C4-2B (cell line): ENCODE results near the gene NFE2L2.

Source experiments
- H3K27ac ChIP-seq: fragments of 450-650 bp; 2 replicates; pipeline ENCODE4 v1.5.1; 2017
- CTCF ChIP-seq: fragments of 450-650 bp; conservative IDR thresholded peaks from 2 replicates; pipeline ENCODE4 v1.5.1; 2017; ENCODE audit warnings: mild to moderate bottlenecking
- ZFX ChIP-seq: fragments of 450-650 bp; IDR thresholded peaks from 2 replicates; pipeline ENCODE4 v1.6.1; 2017

NFE2L2 gene

GRCh38 chr2:177302552-177302951, 38.0 kb upstream of the NFE2L2 start:
- no peak overlapping the region for H3K27ac ChIP-seq
- no peak for TF ChIP-seq CTCF
- no peak for TF ChIP-seq ZFX

- TF ChIP-seq CTCF (no peak), ZFX (no peak)
- H3K27ac ChIP-seq, result no peak overlapping the region
Measured at GRCh38 chr2:177298191-177298590, 33.7 kb upstream of the NFE2L2 start.

GRCh38 chr2:177296040-177296439, 31.5 kb upstream of the NFE2L2 start:
- no peak for TF ChIP-seq ZFX
- peak; percentile 57 for TF ChIP-seq CTCF
- H3K27ac ChIP-seq, result no peak overlapping the region

- no peak overlapping the region for H3K27ac ChIP-seq
- TF ChIP-seq ZFX, result no peak
- TF ChIP-seq CTCF, result no peak
Measured at GRCh38 chr2:177295484-177295883, 31.0 kb upstream of the NFE2L2 start.

GRCh38 chr2:177291701-177292100, 27.2 kb upstream of the NFE2L2 start:
- TF ChIP-seq ZFX (no peak), CTCF (no peak)
- no peak overlapping the region for H3K27ac ChIP-seq

GRCh38 chr2:177289824-177290628, 25.5 kb upstream of the NFE2L2 start:
- H3K27ac ChIP-seq, result no peak overlapping the region
- TF ChIP-seq CTCF (no peak), ZFX (no peak)

- TF ChIP-seq ZFX, result no peak
- no peak for TF ChIP-seq CTCF
- no peak overlapping the region for H3K27ac ChIP-seq
Measured at GRCh38 chr2:177287814-177288213, 23.3 kb upstream of the NFE2L2 start.
